T1000 (cell line): ENCODE measurements around the gene FHOD3.

Experiments
- DNase-seq: peaks from one replicate; lab custom pipeline; 2025; ENCODE audit warnings: mixed read lengths; lab: John Stamatoyannopoulos, UW

The FHOD3 gene

DNA sequence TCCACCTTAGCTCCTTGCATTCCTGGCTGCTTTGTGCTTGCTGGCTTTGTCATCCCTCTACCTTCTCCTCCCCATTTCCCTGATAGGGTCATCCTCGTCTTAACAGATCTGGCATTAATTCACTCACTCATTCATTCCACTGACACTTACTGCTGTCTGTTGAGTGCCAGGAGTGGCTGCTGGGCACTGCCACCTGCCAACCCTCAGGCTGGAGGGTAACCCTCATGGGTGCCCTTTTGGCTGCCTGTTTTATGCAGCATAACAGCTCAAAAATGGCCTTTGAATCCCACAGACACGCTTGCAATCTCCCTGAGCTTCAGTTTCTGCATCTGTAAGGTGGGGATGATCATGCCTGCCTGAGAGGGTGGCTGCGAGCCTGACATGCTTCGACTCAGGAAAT lies 25.2 kb downstream of the FHOD3 start:
- DNase-seq = no peak

DNA sequence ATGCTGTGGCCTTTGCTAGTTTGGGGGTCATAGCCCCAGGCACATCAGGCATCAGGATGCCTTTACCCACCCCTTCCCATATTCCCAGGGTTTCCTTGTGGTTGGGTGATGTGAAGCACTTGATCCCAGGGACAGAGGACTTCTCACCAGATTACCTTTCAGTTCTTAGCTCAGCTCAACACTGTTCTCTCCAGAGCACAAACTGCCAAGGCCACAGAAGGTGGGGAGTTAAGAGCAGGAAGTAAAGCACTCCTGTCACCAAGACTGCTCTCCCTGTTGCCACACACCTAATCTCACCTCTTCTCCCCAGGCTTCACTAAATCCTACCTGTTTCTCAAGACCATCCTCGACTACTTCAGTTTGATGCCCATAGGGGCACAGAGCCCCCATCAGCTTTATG lies 25.9 kb downstream of the FHOD3 start:
- no peak for DNase-seq

DNA sequence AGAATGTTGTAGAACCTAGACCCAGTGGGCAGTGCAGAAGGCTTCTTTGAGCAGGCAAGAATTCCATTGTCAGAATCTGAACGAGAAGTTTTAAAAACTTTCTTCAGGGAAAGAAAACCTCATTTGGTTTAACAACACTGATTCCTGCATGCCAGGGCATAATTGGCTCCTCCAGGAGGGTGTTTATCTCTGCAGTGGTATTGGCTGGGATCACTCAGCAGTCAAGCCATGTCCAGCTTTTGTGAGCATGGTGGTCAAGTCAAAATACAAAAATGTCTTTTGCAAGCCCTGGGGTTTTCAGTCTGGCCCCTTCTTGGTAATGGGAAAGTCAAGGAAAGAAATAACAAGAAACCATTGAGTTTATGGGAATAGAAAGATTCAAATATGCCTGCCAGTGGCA lies 28.3 kb downstream of the FHOD3 start:
- no peak for DNase-seq

DNA sequence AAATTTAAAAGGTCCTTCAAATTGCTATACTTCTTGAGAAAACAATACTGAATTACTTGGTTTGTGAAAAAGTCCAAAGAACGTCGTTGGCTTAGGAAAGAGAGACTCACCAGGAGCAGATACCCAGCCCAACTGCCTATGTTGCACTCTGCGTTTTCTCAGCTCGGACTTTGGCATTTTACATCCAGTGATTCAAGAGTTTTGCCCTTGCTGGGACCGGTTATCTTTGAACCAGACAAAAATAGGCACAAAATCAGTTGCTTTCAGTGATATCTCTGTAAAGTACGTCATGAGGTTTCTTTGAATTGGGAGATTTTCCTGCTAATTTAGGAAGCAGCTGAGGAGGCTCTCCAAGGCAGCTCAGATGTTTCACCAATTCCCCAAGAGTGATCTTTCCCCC lies 29.3 kb downstream of the FHOD3 start:
- no peak for DNase-seq

DNA sequence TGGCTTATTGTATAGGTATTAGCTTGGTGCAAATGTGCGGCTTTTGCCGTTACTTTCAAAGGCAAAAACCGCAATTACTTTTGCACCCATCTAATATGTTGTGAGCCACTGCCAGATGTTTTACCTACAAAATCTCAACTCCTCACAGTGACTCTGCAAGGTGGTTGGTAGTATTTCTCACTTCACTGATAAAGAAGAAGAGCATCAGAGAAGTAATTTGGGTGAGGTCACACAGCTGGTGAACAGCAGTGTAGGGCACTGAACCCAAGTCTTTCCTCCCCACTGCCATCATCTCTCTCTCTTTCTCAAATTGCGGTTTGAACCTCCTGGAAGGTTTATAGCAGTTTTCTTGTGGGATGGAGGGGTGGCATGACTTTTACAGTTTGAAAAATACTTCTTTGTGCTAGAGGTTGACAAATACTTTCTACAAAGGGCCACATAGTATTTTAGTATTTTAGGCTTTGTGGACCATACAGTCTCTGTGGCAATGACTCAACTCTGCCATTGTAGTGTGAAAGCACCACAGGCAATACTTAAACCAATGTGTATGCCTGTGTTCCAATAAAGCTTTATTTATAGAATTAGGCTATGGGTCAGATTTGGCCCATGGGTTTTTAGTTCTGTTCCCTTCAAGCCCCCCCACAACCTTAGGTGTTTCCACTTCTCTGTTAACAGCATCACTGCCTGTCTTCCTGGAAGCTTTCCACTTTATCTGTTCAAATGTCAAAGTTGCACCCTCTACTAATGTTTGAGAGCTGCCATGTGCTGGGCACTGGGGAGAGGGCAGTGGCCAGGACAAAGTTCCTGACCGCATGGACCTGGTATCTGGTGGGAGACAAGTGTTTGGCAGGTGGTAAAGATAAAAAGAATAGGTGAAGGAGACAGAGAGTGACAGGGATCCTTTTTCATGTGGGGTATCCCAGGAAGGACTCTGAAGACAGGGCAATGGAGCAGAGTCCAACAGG lies 30.1 kb downstream of the FHOD3 start:
- DNase-seq = no peak

DNA sequence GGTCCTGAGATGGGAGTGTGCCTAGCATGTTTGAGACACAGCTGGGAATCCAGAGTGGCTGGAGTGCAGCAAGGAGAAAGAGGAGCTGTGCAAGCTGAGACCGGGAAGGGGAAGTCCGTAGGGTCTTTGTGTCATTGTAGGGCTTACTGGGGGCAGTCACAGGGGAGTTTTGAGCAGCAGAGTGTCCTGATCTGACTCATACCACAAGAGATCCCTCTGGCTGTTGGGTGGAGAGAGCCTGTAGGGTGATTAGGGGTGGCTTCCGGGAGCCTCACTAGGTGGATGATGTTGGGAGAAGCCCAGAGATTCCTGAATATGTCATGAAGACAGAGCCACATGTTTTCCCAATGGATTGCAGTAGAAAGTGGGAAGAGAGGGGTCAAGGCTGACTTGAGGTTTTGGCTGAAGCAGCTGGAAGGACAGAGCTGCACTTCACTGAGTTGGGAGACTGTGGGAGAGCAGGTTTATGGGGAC lies 30.9 kb downstream of the FHOD3 start:
- DNase-seq = no peak

DNA sequence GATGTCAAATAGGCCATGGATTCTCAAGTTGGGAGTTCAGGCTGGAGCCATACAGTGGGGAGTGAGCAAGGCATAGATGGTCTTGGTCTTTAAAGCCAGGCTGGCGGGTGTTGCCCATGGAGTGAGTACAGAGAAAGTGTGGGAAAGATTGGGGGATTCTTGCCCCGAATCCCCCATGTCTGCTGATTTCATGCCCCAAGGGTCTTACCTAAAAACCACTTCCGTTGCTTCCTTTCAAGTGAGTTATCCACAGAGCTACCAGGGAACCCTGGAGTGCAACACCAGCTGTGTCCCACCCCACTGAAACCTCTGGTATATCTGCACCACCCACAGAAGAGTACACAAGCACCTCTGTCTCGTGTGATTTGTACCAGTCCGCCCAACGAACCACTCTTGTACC lies 31.4 kb downstream of the FHOD3 start:
- no peak for DNase-seq

DNA sequence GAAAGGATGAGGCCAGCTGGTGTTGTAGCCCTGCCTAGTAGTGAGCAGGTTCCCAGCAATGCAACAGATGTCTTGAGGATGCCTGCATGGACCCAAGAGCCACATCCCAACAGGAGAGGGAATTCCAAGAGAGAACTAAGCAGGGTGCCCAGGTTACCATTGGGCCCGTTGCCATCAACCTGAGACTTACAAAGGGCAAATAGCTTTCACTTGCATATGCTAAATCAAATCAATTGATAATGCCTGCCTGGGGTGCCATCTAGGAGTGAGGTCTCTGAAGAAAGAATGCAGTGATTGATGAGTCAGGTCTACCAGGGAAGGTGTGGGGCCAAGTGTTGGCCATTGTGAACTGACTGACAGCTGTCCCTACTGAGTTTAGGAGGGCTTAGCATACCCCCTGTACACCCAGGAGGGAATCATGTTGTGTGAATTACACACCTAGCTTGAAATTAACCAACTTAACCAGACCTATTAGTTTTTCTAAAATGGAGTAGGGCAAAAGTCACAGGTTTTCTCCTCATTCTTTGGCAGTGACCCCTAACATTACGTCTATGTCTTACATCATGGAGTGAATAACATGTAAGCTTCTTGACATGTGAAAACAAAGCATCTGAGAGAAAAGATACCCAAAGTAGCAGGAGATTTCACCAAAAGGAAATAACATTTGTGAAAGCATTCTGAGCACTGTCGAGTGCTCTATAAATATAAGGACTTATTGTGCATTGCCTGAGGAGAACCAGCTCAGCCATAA lies 32.3 kb downstream of the FHOD3 start:
- DNase-seq = no peak

DNA sequence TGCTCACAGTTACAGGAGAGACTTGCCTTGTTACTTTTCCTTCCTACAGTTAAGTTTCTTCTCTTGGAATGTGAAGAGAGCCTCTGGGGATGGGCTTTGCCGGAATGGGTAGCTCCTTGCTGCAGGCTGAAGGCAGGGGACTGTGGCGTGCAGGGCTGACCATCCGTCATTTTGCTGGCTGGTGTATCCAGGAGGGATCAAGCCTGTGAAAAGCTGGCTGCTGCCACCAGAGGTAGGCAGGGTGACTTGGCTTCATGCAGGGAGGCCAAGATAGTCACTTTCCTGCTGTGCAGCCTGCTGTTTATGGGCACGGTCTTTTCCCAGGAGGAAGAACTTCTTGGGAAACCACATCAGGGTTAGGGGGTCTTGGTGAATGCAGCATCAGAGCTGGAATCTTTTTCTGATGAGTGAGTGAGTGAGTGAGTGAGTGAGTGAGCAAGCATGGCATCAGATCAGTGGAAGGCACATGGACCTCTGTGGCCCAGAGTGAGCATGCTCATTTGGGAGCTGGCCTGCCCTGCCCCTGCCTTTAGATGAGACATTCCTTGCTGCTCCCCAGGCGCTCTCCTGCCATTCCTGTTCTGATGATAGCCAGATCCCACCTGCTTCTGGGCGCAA lies 33.0 kb downstream of the FHOD3 start:
- DNase-seq = no peak

DNA sequence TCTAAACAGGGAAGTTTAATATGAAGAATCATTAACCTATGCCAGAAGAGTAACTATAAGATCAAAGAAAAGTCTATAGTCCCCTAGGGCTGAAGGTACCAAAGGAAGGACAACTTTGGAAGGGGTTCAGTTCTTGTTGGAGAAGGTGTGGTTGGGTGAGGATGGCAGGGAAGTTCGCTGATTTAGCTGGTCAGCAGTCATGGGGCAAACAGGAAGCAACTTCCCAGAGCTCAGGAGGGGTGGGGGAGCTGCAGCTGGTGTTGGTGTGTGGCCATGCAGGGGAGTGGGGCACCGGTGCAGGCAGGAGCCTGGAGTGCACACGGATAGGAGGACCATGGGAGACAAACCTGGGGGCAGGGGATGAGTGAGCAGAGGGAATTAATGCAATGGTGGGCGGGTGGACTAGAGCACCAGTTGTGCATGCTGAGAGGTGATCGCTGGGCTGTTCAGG lies 34.0 kb downstream of the FHOD3 start:
- DNase-seq = no peak

DNA sequence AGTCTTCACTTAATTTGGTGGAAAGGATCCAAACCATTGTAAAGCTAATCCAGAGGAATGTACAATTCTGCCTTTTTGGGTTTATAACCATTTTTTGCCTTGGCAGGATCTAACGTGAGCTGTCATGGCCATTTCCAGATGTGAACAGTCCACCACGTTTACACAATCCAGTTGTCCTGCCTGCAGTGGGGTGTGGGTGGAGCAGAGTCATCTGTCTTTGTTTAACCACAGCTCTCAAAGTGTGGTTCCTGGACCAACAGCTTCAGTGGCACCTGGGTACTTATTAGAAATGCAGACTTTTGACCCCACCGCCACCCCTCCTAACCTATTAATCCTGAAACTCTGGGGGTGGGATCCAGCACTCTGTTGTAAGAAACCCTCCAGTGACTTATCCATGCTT lies 35.9 kb downstream of the FHOD3 start:
- no peak for DNase-seq

DNA sequence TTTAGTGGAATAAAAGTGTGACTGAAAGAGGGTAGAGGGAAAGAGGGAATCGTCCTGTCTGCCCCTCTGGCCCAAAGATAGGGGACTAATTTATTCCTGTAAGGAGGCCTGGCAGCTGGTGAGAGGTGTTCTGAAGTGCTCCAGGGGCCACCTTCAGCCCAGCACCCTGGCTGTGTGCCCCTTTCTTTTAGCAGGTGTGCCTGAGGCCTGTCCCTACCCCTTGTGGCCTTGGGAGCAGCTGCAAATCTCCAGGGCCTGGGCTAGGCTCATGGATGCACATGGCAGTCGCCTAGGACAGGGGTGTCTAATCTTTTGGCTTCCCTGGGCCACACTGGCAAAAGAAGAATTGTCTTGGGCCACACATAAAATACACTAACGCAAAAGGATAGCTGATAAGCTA lies 37.3 kb downstream of the FHOD3 start:
- DNase-seq = no peak

DNA sequence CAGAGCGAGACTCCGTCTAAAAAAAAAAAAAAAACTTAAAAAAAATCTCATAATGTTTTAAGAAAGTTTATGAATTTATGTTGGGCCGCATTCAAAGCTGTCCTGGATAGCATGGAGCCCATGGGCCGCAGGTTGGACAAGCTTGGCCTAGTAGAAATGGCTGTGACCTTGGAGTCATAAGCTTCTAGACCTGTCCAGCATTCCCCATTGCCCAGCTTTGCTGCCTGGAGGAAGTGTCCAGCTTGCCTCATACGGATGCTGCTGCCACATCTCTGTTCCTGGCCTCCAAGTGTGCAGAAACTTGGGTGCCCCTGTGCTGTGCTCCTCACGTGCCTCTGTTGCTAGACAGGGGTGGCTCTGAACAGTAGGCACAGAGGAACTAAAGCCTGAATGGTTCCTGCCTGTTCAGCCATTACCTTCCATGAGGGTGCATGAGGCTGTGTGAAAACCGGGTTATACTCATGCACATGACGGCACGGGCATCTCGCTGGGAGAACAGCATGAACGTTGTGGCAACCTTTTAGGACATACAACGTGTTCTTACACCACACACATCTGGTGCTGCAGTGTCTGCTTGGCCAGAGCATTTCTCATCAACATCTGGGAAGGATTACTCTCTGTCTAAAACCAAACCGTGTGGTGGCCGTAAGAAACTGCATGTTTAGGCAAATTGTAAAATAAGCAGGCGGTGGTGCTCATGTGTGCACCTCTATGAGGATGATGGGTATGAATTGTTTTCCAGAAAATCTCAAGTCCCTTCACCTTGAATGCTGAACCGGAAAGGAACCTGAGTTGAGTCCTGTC lies 38.2 kb downstream of the FHOD3 start:
- DNase-seq = no peak

DNA sequence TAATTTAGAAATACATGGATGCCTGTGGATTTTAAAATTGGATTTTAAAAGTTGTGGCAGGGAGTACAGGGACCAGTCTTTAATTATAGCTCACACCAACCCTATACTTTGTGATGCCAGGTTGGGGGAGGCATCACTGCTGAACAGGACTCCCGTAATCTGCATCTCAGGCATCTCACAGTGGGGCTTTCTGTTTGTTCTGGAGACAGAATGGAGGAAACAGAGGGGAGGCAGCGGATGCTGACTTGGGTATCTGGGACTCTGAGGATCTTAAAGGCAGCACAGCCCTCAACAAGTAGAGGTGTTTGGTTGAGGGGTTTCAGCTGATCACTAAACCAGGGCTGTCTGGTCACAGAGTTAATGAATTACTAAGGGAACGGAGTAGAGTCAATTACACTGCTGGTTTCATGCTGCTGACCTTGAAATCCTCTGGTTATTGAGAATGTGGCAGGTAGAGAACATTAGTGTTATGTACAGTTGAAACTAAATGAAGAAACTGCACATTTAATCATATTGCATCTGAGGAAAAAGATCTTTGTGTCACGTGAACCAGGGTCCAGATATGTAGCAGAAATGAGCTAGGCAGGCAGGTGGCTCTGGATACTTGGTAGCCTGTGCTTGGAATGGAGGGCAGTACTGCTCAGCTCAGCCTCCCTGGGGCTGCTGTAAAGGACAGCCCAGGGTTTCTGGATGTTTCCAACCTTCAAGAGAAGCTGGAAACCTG lies 40.3 kb downstream of the FHOD3 start:
- no peak for DNase-seq

DNA sequence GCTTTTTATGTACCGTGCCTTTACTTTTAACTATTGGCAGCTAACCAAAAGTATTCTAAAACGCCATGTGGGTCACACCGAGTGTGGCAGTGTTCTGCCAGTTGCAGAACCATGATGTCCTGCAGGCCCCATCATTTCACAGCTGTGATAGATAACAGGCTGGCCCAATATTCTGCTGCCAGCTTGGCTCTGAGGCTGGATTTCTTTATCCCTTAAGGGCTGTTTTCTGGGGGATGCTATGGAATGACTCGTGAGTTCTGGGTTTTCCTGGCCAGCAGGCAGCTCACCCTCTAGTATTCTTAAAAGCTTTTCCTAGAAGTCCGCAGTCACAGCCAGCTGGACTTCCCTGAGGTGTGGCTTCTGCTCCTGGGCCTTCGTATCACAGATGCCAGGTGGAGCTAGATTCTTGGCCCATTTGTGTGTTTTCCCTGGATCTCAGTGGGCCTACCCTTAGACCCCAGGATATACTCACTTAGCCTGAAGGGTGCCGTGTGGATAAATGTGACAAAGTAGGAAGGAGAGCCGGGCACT lies 41.0 kb downstream of the FHOD3 start:
- DNase-seq = no peak

DNA sequence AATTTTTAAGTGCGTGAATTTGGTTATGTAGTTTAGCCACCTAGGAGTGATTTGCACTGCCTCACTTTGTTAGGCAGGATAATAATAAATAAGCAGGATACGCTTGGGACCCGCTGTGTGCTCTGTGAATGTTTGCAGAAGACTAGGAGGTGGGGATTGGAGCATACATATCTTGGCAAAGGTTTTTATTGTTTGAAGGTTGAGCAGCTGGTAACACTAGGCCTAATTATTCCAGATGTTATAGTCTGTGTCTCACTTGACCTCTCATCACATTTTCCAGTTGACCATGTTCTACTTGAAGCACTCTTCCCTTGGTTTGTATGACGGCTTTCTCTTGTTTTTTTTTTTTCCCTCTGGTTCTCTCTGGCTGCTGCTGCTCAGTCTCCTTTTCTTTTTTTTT lies 42.7 kb downstream of the FHOD3 start:
- DNase-seq = no peak

DNA sequence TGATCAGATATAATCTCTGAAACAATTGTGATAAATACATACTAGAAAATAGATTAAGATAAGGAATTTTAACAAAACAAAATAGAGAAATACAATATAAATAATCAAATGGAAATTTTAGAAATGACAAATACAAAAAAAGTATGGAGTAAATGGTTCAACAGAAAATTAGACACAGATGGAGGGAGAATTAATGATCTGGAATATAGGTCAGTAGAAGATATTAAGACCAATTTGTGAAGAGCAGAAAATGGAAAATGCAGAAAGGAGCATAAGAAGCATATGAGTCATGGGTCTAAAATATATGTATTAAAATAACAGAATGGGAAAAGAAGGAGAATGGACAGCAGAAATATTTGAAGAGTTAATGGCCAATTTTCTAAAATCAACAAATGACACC lies 44.4 kb downstream of the FHOD3 start:
- DNase-seq = no peak

DNA sequence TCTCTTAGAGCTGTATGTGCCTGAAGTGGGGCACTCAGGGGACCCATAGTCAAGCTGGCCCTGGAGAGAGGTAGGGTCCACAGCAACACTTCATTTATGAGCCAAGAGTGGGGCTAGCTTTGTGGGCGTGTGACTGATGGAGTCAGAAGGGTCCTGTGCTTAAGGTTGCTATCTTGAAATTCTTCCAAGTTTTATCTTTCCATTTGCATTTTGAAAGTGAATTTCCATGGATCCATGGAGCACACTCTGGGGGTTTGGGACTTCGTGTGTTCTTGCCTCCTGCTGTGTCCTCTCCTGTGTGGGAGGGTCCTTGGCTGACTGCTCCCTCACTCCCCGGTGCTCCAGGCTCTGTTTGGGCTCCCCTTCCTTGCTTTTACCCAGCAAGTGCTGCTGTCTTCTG lies 50.8 kb downstream of the FHOD3 start:
- DNase-seq = no peak

DNA sequence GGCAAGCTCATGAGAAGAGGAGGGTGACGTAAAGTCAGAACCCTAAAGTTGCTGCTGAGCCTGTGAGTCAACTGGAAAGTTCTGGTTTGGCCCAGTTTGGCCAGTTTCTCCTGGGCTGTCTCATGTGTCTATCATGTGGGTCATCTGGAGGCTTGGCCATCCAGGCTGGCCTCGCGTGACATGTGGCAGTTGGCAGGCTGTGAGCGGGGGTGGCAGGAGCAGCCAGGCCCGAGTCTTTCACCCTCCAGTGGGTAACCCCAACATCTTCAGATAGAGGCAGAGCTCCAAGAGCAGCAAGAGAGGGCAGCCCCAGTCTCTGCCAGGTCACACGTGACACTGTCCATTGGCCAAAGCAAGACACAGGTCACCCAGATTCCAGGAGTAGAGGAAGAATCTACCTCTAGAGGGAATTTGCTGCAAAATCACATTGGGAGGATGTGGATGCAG lies 51.5 kb downstream of the FHOD3 start:
- DNase-seq = no peak

DNA sequence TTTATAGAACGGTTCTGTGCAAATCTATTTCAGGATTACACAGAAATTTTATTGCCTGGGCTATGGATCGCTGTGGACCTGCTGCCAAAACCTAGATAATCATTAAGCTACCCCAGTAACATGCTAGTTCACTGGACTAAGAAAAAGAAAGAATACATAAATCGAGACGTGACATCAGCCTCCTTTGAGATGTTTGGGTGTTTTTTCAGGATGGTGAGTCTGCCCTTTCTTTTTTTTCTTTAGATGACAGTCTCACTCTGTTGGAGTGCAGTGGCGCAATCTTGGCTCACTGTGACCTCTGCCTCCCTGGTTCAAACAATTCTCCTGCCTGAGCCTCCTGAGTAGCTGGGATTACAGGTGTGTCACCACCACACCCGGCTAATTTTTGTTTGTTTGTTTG lies 52.0 kb downstream of the FHOD3 start:
- DNase-seq = no peak

DNA sequence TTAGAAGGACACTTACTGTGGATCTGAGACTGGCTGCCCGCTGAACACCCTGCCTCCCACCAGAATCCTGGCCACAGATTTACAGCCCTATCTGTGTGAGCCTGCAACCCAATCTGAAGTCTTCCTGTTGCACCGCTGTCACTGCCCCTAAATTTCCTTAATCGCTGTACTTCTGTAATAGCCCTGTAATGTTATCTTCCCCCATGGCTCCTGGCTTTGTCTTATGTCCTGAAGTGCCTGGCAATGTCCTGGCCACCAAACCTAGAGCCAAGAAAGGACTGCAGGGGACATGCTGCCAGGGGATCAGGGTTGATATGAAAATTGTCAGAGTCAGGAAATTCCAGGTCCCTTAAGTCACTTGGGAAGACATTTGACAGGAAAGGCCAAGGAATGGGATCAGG lies 52.7 kb downstream of the FHOD3 start:
- no peak for DNase-seq
